MM.1S (cell line): Measurements from ENCODE around the gene CCSER2.

Source experiments
- CTCF ChIP-seq: fragments of 300-600 bp; sonication (generic); IDR thresholded peaks from 2 replicates; pipeline ENCODE4 v1.5.1; 2016; ENCODE audit warnings: antibody characterized with exemption, low read length, mixed read lengths
- EZH2 ChIP-seq: fragments of 300-600 bp; sonication (generic); optimal IDR thresholded peaks from 2 replicates; pipeline ENCODE3; 2017; ENCODE audit warnings: low read depth, mild to moderate bottlenecking, antibody characterized with exemption, low read length, mixed read lengths
- EZH2phosphoT487 ChIP-seq: fragments of 300-600 bp; sonication (generic); IDR thresholded peaks from 2 replicates; pipeline ENCODE4 v1.6.1; 2018; ENCODE audit warnings: antibody characterized with exemption, low read length

GRCh38 chr10:84314275-84314674 is 14.1 kb upstream of the CCSER2 start:
- TF ChIP-seq EZH2phosphoT487 (no peak), CTCF (no peak), EZH2 (no peak)
